Activated CD4-positive, alpha-beta memory T cell treated with anti-CD3 and anti-CD28 coated beads, Interleukin-2, amount 10 ng/mL, durations not matched to agents 7 days and 5 days (primary cell): ENCODE data around the gene MED15. TPM values are rescaled to one million over a fixed set of nuclear protein-coding genes. Genes with fewer than 3 reads are reported as not detected.

Experiments used
- CTCF ChIA-PET: fragments of 350-600 bp; sonication (Branson Sonifier 250); formaldehyde crosslinking; loops from one replicate; lab custom pipeline; 2021; ENCODE audit warnings: antibody characterized with exemption, inconsistent platforms; lab: Charles Lee
- POLR2A ChIA-PET: fragments of 350-600 bp; sonication (Branson Sonifier 250); formaldehyde crosslinking; loops from one replicate; lab custom pipeline; 2021; ENCODE audit warnings: antibody characterized with exemption; lab: Charles Lee
- DNase-seq: peaks from one replicate; pipeline ENCODE4 v3.0.0-alpha.2; 2020
- H3K27ac Mint-ChIP-seq: one replicate; pipeline ENCODE4 v1.8.0; 2021; ENCODE audit warnings: mild to moderate bottlenecking, mixed read lengths
- H3K27me3 Mint-ChIP-seq: one replicate; pipeline ENCODE4 v1.8.0; 2021; ENCODE audit warnings: mixed read lengths
- H3K36me3 Mint-ChIP-seq: one replicate; pipeline ENCODE4 v1.8.0; 2021; ENCODE audit warnings: low read depth, mixed read lengths
- H3K4me1 Mint-ChIP-seq: one replicate; pipeline ENCODE4 v1.8.0; 2021; ENCODE audit warnings: mixed read lengths
- H3K4me3 Mint-ChIP-seq: one replicate; pipeline ENCODE4 v1.8.0; 2021; ENCODE audit warnings: mild to moderate bottlenecking, mixed read lengths
- H3K9me3 Mint-ChIP-seq: one replicate; pipeline ENCODE4 v1.8.0; 2021; ENCODE audit warnings: mixed read lengths
- total RNA-seq, 2 experiments: library from RNA; stranded (reverse); gene quantifications; one replicate each; pipeline ENCODE4 v1.2.3, GENCODE V29; 2021

MED15 gene, protein sequence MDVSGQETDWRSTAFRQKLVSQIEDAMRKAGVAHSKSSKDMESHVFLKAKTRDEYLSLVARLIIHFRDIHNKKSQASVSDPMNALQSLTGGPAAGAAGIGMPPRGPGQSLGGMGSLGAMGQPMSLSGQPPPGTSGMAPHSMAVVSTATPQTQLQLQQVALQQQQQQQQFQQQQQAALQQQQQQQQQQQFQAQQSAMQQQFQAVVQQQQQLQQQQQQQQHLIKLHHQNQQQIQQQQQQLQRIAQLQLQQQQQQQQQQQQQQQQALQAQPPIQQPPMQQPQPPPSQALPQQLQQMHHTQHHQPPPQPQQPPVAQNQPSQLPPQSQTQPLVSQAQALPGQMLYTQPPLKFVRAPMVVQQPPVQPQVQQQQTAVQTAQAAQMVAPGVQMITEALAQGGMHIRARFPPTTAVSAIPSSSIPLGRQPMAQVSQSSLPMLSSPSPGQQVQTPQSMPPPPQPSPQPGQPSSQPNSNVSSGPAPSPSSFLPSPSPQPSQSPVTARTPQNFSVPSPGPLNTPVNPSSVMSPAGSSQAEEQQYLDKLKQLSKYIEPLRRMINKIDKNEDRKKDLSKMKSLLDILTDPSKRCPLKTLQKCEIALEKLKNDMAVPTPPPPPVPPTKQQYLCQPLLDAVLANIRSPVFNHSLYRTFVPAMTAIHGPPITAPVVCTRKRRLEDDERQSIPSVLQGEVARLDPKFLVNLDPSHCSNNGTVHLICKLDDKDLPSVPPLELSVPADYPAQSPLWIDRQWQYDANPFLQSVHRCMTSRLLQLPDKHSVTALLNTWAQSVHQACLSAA
- 100 to 1,000 TPM; 168 TPM for total RNA-seq

DNA sequence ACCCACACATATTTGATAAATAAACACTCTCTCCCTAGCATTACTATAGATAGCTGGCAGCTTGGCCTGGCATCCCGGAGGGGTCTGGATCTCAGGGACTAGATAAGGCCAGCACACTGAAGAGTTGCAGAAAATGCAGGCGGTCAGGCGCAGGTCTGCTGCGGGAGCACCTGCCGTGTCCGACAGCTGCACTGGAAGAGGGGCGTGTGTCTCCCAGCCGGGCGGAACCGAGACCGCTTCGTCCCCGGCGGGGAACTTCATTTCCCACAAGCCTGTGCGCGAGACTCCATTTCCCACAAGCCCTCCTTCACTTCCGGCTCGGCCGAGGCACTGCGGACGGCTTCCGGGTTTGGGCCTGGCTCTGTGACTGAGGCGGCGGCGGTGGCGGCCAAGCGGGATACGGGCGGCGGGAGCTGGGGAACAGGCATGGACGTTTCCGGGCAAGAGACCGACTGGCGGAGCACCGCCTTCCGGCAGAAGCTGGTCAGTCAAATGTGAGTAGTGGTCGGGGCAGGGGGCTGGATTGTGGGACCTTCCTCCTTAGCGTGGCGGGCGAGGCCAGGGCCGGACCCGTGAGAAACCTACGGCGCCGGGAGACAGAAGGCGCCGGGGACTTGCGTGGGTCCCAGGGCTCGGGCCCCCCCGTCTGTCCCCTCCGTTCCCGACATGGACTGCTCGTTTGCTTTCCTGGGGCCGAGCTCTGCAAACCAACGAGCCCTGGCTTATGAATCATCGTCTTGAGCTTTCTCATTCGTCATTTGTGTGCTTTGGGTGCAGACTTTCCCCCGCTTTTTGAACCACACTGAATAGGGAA is at the start of gene MED15:
Gene MED15 (plus strand): TSS at position 358 of the 814 bp plus-strand sequence. CDS start 69 bp downstream, at position 427.
- H3K27me3 Mint-ChIP-seq: no peaks in the 10 kb centered on the region
- peaks cover 37% of the 10 kb centered on the region for H3K36me3 Mint-ChIP-seq
- peaks cover 48% of the 10 kb centered on the region for H3K4me1 Mint-ChIP-seq
- H3K9me3 Mint-ChIP-seq: no peaks in the 10 kb centered on the region
- H3K27ac Mint-ChIP-seq: peak within 1 kb of the TSS; percentile 94
- CTCF ChIA-PET: interaction anchor here (1.0 to 2.5 kb wide), 7 partner anchors 11 to 63 kb away, joined by 3 to 30 read pairs (median 5); no protein-coding TSS in a partner anchor
- peak within 1 kb of the TSS; percentile 93 for H3K4me3 Mint-ChIP-seq
- POLR2A ChIA-PET: interaction anchor here (0.7 to 16.0 kb wide), 23 partner anchors 9 to 399 kb away, joined by 3 to 396 read pairs (median 5); partner anchors contain the start of genes KLHL22, TRMT2A and ZNF74
- DNase-seq: peak; percentile 93

DNA sequence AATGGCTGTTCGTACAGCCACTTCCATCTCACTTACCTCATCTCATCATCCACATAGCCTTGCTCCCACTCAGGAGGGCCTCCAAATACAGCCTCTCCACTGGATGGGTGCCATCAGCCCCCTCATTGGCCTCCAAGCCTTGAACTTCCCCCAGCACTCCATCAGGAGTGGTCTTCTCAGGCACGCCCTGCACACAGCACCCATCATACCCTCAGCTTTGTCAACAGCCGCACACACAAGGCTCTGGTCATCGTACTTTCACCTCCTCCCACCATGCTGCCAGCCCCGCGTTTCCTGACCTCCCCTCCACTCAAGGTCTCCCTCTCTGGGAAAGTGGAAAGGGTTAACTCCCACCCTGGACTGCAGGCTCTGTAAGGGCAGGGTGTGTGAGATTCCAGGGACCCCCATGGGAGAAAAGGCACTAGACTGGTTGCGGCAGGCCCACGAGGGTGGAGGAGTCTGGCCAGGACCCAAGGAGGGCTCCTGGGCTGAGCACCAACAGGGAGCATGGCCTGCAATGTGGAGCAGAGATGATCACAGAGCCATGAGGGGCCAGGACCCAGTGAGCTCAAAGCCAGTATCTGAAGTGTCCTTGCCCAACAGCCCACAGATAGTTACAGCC is 48.8 kb upstream of the MED15 start:
- Mint-ChIP-seq H3K36me3 (peaks cover 37% of the 10 kb centered on the region), H3K27me3 (no peaks in the 10 kb centered on the region), H3K4me1 (peaks cover 28% of the 10 kb centered on the region), H3K9me3 (no peaks in the 10 kb centered on the region), H3K4me3 (no peak overlapping the region), H3K27ac (no peak overlapping the region)
- ChIA-PET POLR2A (no interaction called here), CTCF (no interaction called here)
- DNase-seq: no peak

DNA sequence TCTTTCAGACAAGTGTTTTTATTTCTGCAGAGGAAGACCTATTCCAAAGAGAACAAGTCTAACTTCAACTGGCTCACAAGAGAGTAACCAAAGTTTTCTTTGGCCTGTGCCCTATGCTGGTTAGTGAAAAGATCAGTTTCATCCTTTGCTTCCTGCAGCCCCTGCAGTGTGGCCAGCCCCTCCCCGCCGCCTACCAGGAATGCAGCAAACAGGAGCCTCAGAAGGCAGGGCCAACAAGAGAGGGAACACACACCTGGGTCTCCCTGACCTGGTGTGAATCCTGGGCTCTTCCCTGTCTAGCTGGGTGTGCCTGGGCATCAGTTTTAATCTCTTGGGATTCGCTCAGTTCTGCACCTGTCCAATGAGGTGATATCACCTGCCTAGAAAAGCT is 48.3 kb upstream of the MED15 start:
- peak overlapping the region; percentile 12 for H3K27ac Mint-ChIP-seq
- no peaks in the 10 kb centered on the region for H3K27me3 Mint-ChIP-seq
- ChIA-PET POLR2A (no interaction called here), CTCF (no interaction called here)
- H3K36me3 Mint-ChIP-seq: peaks cover 42% of the 10 kb centered on the region
- no peak overlapping the region for H3K4me3 Mint-ChIP-seq
- peaks cover 33% of the 10 kb centered on the region for H3K4me1 Mint-ChIP-seq
- H3K9me3 Mint-ChIP-seq: no peaks in the 10 kb centered on the region
- no peak for DNase-seq

DNA sequence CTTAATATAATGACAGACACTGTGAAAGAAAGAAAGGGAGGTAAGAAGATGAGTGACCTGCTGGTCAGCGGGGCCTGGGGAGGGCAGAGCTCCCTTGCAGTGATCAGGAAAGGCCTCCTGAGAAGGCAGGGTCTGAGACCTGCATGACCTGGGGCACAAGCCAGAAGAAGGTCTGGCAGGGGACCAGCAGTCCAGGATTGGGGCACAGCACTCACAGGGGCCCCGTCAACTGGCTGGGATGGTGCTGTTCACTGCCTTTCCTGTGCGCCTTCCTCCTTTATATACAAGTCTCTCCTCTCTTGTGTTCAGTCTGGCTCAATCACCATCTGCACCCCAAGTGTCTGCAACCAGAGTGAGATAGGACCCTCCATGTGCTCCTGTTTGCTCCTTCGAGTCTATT is 47.5 kb upstream of the MED15 start:
- H3K27me3 Mint-ChIP-seq: no peaks in the 10 kb centered on the region
- peaks cover 40% of the 10 kb centered on the region for H3K4me1 Mint-ChIP-seq
- no peak overlapping the region for H3K27ac Mint-ChIP-seq
- peaks cover 46% of the 10 kb centered on the region for H3K36me3 Mint-ChIP-seq
- CTCF ChIA-PET: interaction anchor here (1.7 kb wide), 1 partner anchor 42 kb away, joined by 6 read pairs; no protein-coding TSS in a partner anchor
- no peak for DNase-seq
- H3K4me3 Mint-ChIP-seq: no peak overlapping the region
- POLR2A ChIA-PET: no interaction called here
- no peaks in the 10 kb centered on the region for H3K9me3 Mint-ChIP-seq

DNA sequence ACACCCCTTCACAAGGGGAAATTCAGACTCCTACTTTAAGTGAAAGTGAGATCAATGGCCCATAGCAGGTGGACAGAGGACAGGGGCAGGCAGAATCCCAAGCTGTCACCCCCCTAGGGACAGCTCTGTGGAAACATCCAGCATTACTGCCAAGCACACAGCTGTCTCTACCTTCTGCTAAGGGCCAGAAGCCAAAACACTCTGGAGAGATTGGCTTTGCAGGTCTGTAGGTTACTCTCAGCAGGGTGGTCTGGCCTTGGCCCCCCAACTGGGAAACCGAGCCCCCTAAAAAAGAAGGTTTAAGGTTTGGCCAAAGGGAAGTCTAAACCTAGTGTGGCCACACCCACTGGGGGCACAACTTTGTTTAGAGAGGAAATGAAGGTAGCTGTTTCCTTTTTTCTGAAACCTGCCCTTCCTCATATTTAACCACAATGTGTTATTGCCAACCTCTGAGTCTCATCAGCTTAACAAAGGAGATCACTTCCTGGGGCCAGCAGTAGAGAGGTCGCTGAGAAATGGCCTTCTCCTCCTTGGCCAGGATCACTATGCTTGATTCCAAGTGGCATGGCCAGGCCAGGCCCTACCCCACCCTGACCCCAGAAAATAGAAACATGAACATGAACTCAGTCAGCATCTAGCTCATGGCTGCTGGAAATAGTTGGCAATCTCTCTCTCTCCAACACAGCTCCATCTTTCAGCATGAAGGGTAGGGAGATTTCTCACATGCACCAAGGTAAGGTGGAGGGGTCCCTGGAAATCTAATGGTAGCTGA is 43.9 kb upstream of the MED15 start:
- peak; percentile 52 for DNase-seq
- Mint-ChIP-seq H3K4me1 (peaks cover 49% of the 10 kb centered on the region), H3K36me3 (peaks cover 39% of the 10 kb centered on the region), H3K4me3 (peak overlapping the region; percentile 38), H3K27me3 (no peaks in the 10 kb centered on the region), H3K27ac (peak overlapping the region; percentile 99), H3K9me3 (no peaks in the 10 kb centered on the region)
- CTCF ChIA-PET: interaction anchor here (0.5 to 3.4 kb wide), 13 partner anchors 8 to 146 kb away, joined by 3 to 23 read pairs (median 5); partner anchors contain the start of genes KLHL22 and MED15
- POLR2A ChIA-PET: interaction anchor here (0.9 to 3.5 kb wide), 22 partner anchors 9 to 519 kb away, joined by 3 to 57 read pairs (median 5); partner anchors contain the start of genes KLHL22, LZTR1, MED15 and TRMT2A

DNA sequence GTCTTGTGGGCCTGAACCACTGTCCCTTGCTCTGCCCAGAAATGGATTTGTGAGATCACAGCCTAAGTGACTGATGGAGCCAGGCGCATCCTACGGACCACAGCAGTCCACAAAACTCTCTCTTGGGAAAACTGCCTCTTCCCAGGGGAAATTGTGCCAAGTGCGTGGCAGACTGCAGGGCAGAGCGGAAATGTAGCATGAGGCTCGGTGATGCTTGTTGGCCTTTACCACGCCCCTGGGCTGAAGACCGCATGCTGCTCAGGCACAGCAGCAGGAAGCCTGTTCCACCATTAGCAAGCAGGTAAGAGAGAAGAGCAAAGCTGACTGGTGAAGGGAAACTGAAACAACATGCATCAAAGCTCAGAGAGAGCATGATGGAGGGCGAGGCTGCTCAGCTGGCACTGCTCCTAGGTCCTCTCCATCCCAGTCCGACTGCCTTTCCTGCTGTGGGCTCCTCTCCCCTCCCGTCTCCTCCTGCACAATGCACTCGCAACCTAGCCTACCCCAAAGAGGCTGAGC is 43.3 kb upstream of the MED15 start:
- peaks cover 52% of the 10 kb centered on the region for H3K4me1 Mint-ChIP-seq
- peak; percentile 83 for DNase-seq
- H3K9me3 Mint-ChIP-seq: no peaks in the 10 kb centered on the region
- CTCF ChIA-PET: interaction anchor here (0.5 to 3.4 kb wide), 11 partner anchors 9 to 147 kb away, joined by 3 to 23 read pairs (median 5); partner anchors contain the start of genes KLHL22 and MED15
- H3K27me3 Mint-ChIP-seq: no peaks in the 10 kb centered on the region
- POLR2A ChIA-PET: interaction anchor here (0.6 to 3.5 kb wide), 26 partner anchors 9 to 518 kb away, joined by 3 to 57 read pairs (median 4); partner anchors contain the start of genes KLHL22, LZTR1, MED15 and TRMT2A
- H3K27ac Mint-ChIP-seq: peak overlapping the region; percentile 99
- peak overlapping the region; percentile 38 for H3K4me3 Mint-ChIP-seq
- peaks cover 43% of the 10 kb centered on the region for H3K36me3 Mint-ChIP-seq

DNA sequence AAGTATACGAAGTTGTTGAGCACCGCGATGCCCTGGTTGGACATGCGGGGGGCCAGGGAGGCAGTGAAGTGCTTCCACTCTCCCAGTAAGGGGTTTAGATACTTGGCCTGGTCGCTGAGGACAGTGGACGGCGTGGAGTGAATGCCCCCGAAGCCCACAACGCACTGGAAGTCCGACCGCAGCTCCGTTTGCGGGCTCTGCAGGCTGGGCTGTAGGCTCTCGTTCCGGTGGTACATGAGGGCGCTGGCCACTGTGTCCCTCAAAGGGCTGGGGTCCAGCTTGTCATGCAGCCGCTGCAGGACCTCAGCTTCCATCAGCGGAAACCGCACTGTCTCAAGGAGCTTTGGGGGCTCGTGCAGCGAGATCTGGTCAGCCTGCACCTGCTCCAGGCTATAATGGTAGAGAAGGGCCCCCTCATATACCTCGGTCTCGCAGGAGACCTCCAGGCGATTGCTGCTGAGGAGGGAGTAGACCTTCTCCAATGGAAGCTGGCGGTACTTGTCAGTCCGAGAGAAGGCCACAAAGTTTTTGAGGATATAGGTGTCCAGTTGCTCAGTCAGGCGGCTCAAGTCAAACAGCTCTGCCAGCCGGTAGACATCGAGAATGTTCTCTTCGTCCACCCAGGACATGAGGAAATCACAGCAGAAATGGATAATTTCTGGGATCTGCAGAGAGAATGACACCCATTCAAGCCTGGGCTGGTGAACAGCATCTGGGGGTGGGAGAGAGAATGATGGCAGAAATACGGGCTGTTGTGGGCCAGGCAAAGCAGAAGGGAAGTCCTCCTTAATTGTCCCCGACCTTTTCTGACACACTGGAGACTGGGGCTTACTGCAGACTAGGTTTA is 42.3 kb upstream of the MED15 start:
- peak overlapping the region; percentile 99 for H3K27ac Mint-ChIP-seq
- H3K4me3 Mint-ChIP-seq: peak overlapping the region; percentile 38
- CTCF ChIA-PET: interaction anchor here (1.4 to 3.4 kb wide), 4 partner anchors 10 to 92 kb away, joined by 4 to 23 read pairs (median 15); partner anchors contain the start of gene KLHL22

DNA sequence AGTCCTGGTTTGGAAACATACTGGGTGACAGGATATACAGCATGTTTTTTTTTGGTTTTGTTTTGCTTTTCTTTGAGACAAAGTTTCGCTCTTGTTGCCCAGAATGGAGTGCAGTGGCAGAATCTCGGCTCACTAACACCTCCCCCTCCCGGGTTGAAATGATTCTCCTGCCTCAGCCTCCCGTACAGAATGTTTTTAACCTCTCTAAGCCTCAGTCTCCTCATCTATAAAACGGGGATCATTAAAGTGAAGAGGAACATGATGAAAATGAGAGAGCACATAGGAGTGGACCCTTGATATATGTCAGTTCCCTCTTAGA is 41.7 kb upstream of the MED15 start:
- no peak overlapping the region for H3K4me3 Mint-ChIP-seq
- H3K27ac Mint-ChIP-seq: peak overlapping the region; percentile 99
- CTCF ChIA-PET: no interaction called here
- no peaks in the 10 kb centered on the region for H3K27me3 Mint-ChIP-seq
- DNase-seq: peak; percentile 20
- POLR2A ChIA-PET: interaction anchor here (1.6 to 3.5 kb wide), 3 partner anchors 29 to 106 kb away, joined by 6 to 57 read pairs (median 36); partner anchors contain the start of genes KLHL22 and MED15
- H3K36me3 Mint-ChIP-seq: peaks cover 46% of the 10 kb centered on the region
- H3K9me3 Mint-ChIP-seq: no peaks in the 10 kb centered on the region
- peaks cover 60% of the 10 kb centered on the region for H3K4me1 Mint-ChIP-seq

More for the DNA sequence above, 42.3 kb upstream of the MED15 start:
- Mint-ChIP-seq H3K4me1 (peaks cover 60% of the 10 kb centered on the region), H3K36me3 (peaks cover 42% of the 10 kb centered on the region), H3K9me3 (no peaks in the 10 kb centered on the region), H3K27me3 (no peaks in the 10 kb centered on the region)
- POLR2A ChIA-PET: interaction anchor here (0.6 to 3.5 kb wide), 17 partner anchors 8 to 258 kb away, joined by 3 to 57 read pairs (median 5); partner anchors contain the start of genes KLHL22, MED15 and ZNF74
- DNase-seq: no peak

DNA sequence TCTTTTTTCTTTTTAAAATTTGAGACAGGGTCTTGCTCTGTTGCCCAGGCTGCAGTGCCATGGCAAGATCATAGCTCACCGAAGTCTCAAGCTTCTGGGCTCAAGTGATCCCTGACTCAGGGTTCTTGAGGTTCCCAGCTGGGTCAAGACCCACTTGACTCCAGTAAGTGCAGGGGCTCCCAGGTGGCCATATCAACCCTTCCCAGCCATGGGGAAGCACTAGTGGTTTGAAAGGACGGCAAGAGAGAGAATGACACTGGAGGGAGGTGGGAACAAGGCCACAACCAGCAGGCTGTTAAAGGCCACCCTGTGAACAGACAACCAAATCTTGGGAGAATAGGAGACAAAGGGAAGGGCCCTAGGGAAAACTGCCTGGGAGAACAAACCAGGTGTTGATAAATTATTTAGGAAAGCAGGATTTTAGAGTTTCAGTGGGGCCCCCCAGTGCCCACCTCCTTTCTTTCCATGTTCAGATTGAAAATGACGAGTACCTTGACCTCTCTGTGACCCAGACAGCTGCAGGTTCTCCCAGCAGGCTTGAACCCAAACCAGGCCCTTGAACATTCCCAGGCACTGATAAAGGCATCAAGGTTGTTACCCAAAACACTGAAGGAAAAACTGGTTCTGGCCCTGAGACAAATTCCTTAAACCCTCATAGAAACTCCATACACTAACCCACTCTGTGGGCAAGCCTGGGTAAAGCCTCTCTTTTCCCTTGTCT is 40.6 kb upstream of the MED15 start:
- H3K4me1 Mint-ChIP-seq: peaks cover 56% of the 10 kb centered on the region
- no peak for DNase-seq
- ChIA-PET POLR2A (interaction anchor here (0.7 kb wide), 1 partner anchor 11 kb away, joined by 3 read pairs; no protein-coding TSS in a partner anchor), CTCF (no interaction called here)
- H3K36me3 Mint-ChIP-seq: peaks cover 52% of the 10 kb centered on the region
- peak overlapping the region; percentile 63 for H3K27ac Mint-ChIP-seq
- no peak overlapping the region for H3K4me3 Mint-ChIP-seq
- H3K27me3 Mint-ChIP-seq: no peaks in the 10 kb centered on the region
- H3K9me3 Mint-ChIP-seq: no peaks in the 10 kb centered on the region
